H9 (cell line): Measurements from ENCODE around the gene ATP1A2. TPM values are rescaled to one million over a fixed set of nuclear protein-coding genes. Genes with fewer than 3 reads are reported as not detected.

Experiments used
- DNase-seq: peaks from one replicate; pipeline ENCODE4 v3.0.0-alpha.2; 2017
- H2AFZ ChIP-seq: one replicate; pipeline ENCODE4 v1.6.1; 2013; ENCODE audit warnings: mild to moderate bottlenecking, low read length, control low read depth, moderate library complexity
- H2AK5ac ChIP-seq: 2 replicates; pipeline ENCODE4 v1.6.1; 2013; ENCODE audit warnings: low read length, control low read depth, mixed read lengths; ENCODE audit not compliant: insufficient read length
- H2BK120ac ChIP-seq: one replicate; pipeline ENCODE4 v1.6.1; 2013; ENCODE audit warnings: low read depth, mild to moderate bottlenecking, low read length, control low read depth, inconsistent platforms; ENCODE audit not compliant: poor library complexity, severe bottlenecking
- H2BK12ac ChIP-seq: 2 replicates; pipeline ENCODE4 v1.6.1; 2013; ENCODE audit warnings: low read length, control low read depth, mixed read lengths, low read depth; ENCODE audit not compliant: insufficient read length
- H2BK15ac ChIP-seq: 2 replicates; pipeline ENCODE4 v1.6.1; 2013; ENCODE audit warnings: low read depth, low read length, control low read depth
- H2BK20ac ChIP-seq: one replicate; pipeline ENCODE4 v1.6.1; 2013; ENCODE audit warnings: low read depth, mild to moderate bottlenecking, low read length, control low read depth, inconsistent platforms; ENCODE audit not compliant: poor library complexity, severe bottlenecking
- H2BK5ac ChIP-seq: 2 replicates; pipeline ENCODE4 v1.6.1; 2013; ENCODE audit warnings: low read length, control low read depth, mixed read lengths; ENCODE audit not compliant: insufficient read length
- H3K14ac ChIP-seq: 2 replicates; pipeline ENCODE4 v1.6.1; 2013; ENCODE audit warnings: low read length, control low read depth; ENCODE audit not compliant: insufficient read depth
- H3K18ac ChIP-seq: 2 replicates; pipeline ENCODE4 v1.6.1; 2013; ENCODE audit warnings: low read depth, mild to moderate bottlenecking, mixed read lengths, low read length, control low read depth; ENCODE audit not compliant: insufficient read length
- H3K23ac ChIP-seq: 2 replicates; pipeline ENCODE4 v1.6.1; 2013; ENCODE audit warnings: low read length, control low read depth, mixed read lengths, low read depth; ENCODE audit not compliant: insufficient read length
- H3K23me2 ChIP-seq: 2 replicates; pipeline ENCODE4 v1.6.1; 2013; ENCODE audit warnings: low read depth, mild to moderate bottlenecking, mixed read lengths, low read length, control low read depth; ENCODE audit not compliant: insufficient read length, poor library complexity, severe bottlenecking
- H3K27ac ChIP-seq: 2 replicates; pipeline ENCODE4 v1.5.1; 2013; ENCODE audit warnings: low read length, control low read depth, mixed read lengths, low read depth; ENCODE audit not compliant: insufficient read length
- H3K27me3 ChIP-seq: 2 replicates; pipeline ENCODE4 v1.6.1; 2013; ENCODE audit warnings: low read length, control low read depth, inconsistent platforms; ENCODE audit not compliant: insufficient read depth
- H3K4ac ChIP-seq: 2 replicates; pipeline ENCODE4 v1.6.1; 2013; ENCODE audit warnings: low read depth, mild to moderate bottlenecking, control low read depth, inconsistent platforms, low read length, moderate library complexity
- H3K4me1 ChIP-seq: 2 replicates; pipeline ENCODE4 v1.6.1; 2013; ENCODE audit warnings: low read length, control low read depth, inconsistent platforms; ENCODE audit not compliant: insufficient read depth
- H3K4me2 ChIP-seq: 2 replicates; pipeline ENCODE4 v1.6.1; 2013; ENCODE audit warnings: low read length, control low read depth, mixed read lengths; ENCODE audit not compliant: insufficient read length, insufficient read depth
- H3K56ac ChIP-seq: 2 replicates; pipeline ENCODE4 v1.6.1; 2013; ENCODE audit warnings: low read depth, mild to moderate bottlenecking, mixed read lengths, low read length, control low read depth; ENCODE audit not compliant: insufficient read length
- H3K79me1 ChIP-seq: 2 replicates; pipeline ENCODE4 v1.6.1; 2013; ENCODE audit warnings: low read depth, mild to moderate bottlenecking, moderate library complexity, low read length, control low read depth, inconsistent platforms; ENCODE audit not compliant: insufficient read depth, poor library complexity, severe bottlenecking
- H3K79me2 ChIP-seq: 2 replicates; pipeline ENCODE4 v1.6.1; 2013; ENCODE audit warnings: low read length, control low read depth, inconsistent platforms; ENCODE audit not compliant: insufficient read depth
- H3K9ac ChIP-seq: 2 replicates; pipeline ENCODE4 v1.6.1; 2013; ENCODE audit warnings: low read length, control low read depth, mixed read lengths; ENCODE audit not compliant: insufficient read length; ENCODE audit errors: extremely low read depth
- H3K9me3 ChIP-seq: one replicate; pipeline ENCODE4 v1.6.1; 2013; ENCODE audit warnings: low read depth, low read length, inconsistent platforms; ENCODE audit not compliant: control insufficient read depth
- H3T11ph ChIP-seq: one replicate; pipeline ENCODE4 v1.6.1; 2013; ENCODE audit warnings: mild to moderate bottlenecking, low read length, control low read depth, inconsistent platforms
- H4K20me1 ChIP-seq: one replicate; pipeline ENCODE4 v1.6.1; 2013; ENCODE audit not compliant: control insufficient read depth, insufficient read length, insufficient read depth
- H4K5ac ChIP-seq: 2 replicates; pipeline ENCODE4 v1.6.1; 2013; ENCODE audit warnings: low read depth, mild to moderate bottlenecking, mixed read lengths, low read length, control low read depth; ENCODE audit not compliant: insufficient read length
- H4K8ac ChIP-seq: replicated peaks from 2 replicates; pipeline ENCODE4 v1.6.1; 2013; ENCODE audit warnings: low read length, control low read depth, mixed read lengths, low read depth; ENCODE audit not compliant: insufficient read length
- H4K91ac ChIP-seq: 2 replicates; pipeline ENCODE4 v1.6.1; 2013; ENCODE audit warnings: low read depth, mild to moderate bottlenecking, moderate library complexity, mixed read lengths, low read length, control low read depth; ENCODE audit not compliant: insufficient read length
- H3K27ac Mint-ChIP-seq, 3 experiments: 2 replicates in 2 of 3; 3 replicates in 1 of 3; pipeline ENCODE4 v1.8.0; 2020 to 2021; ENCODE audit warnings: mixed read lengths in 3 of 3, mild to moderate bottlenecking in 1 of 3, moderate library complexity in 1 of 3
- H3K27me3 Mint-ChIP-seq: 2 replicates; pipeline ENCODE4 v1.8.0; 2021; ENCODE audit warnings: low read depth, mild to moderate bottlenecking, moderate library complexity, mixed read lengths
- H3K36me3 Mint-ChIP-seq, 3 experiments: 2 replicates in 2 of 3; 3 replicates in 1 of 3; pipeline ENCODE4 v1.8.0; 2020 to 2021; ENCODE audit warnings: low read depth in 3 of 3, mixed read lengths in 3 of 3; ENCODE audit not compliant: insufficient read depth in 1 of 3
- H3K4me1 Mint-ChIP-seq, 2 experiments: 2 replicates each; pipeline ENCODE4 v1.8.0; 2020; ENCODE audit warnings: mixed read lengths in 2 of 2
- H3K4me3 Mint-ChIP-seq, 2 experiments: 2 replicates in 1 of 2; 3 replicates in 1 of 2; pipeline ENCODE4 v1.8.0; 2020 to 2021; ENCODE audit warnings: mild to moderate bottlenecking in 2 of 2, mixed read lengths in 2 of 2, moderate library complexity in 1 of 2
- H3K9me3 Mint-ChIP-seq, 2 experiments: 2 replicates in 1 of 2; 3 replicates in 1 of 2; pipeline ENCODE4 v1.8.0; 2020; ENCODE audit warnings: mild to moderate bottlenecking in 2 of 2, mixed read lengths in 2 of 2, moderate library complexity in 1 of 2
- CTCF ChIP-seq: fragments of 200-600 bp; sonication (generic); conservative IDR thresholded peaks from 3 replicates; pipeline ENCODE4 v1.8.0; 2021; ENCODE audit warnings: antibody characterized with exemption, mild to moderate bottlenecking
- WGBS: extraction: QIAGEN DNeasy Blood & Tissue Kit; methylation state at CpG from one replicate; pipeline ENCODE4 v1.1.7; 2013; ENCODE audit warnings: missing lambda C conversion rate, low lambda C conversion rate, mixed read lengths; ENCODE audit not compliant: insufficient read length; ENCODE audit errors: extremely low coverage; 5-methylcytosine and 5-hydroxymethylcytosine counted together
- total RNA-seq: library from RNA; stranded (reverse); gene quantifications from 2 replicates; pipeline ENCODE4 v1.2.1, GENCODE V29; 2021

Gene ATP1A2
- total RNA-seq, 1 experiment from 2014 or later: 3.0 TPM

GRCh38 chr1:160143695-160144094 lies 28.1 kb downstream of the ATP1A2 start:
- Histone ChIP-seq H2BK15ac (no peak overlapping the region), H2AFZ (no peak overlapping the region), H4K5ac (no peak overlapping the region), H4K8ac (no peak overlapping the region), H3K56ac (no peak overlapping the region), H3K9me3 (no peaks in the 10 kb centered on the region), H3K14ac (no peak overlapping the region), H3K4ac (no peak overlapping the region), H2BK120ac (no peak overlapping the region), H3K79me2 (no peaks in the 10 kb centered on the region), H3K27ac (no peak overlapping the region), H2BK12ac (no peak overlapping the region), H3K4me2 (no peak overlapping the region), H4K91ac (no peak overlapping the region), H2AK5ac (no peak overlapping the region), H3K4me1 (no peaks in the 10 kb centered on the region; the same call in 1 of the 2 replicates), H3K23ac (no peak overlapping the region), H3K27me3 (no peaks in the 10 kb centered on the region), H4K20me1 (no peaks in the 10 kb centered on the region), H2BK20ac (no peak overlapping the region), H3K79me1 (no peaks in the 10 kb centered on the region), H3T11ph (no peak overlapping the region), H3K18ac (no peak overlapping the region), H2BK5ac (no peak overlapping the region), H3K9ac (no peak overlapping the region), H3K23me2 (no peaks in the 10 kb centered on the region)
- Mint-ChIP-seq H3K4me3 (no peak overlapping the region), H3K27me3 (peaks cover 3% of the 10 kb centered on the region), H3K9me3 (no peaks in the 10 kb centered on the region), H3K36me3 (peaks cover 0 to 29% (median 27%) of the 10 kb centered on the region in 3 experiments; a peak in 5 of 7 replicates), H3K4me1 (peaks cover 3 to 13% of the 10 kb centered on the region in 2 experiments; a peak in 3 of 4 replicates), H3K27ac (peak overlapping the region in 1 of 3 experiments; percentile 68; a peak in 1 of 7 replicates)
- DNase-seq: no peak
- TF ChIP-seq CTCF: no peak
- WGBS: no CpG with 5 or more reads among the region's 1 CpG
